ENCODE measurements around the gene MECP2. TPM values are rescaled to one million over a fixed set of nuclear protein-coding genes. Genes with fewer than 3 reads are reported as not detected.

MECP2 gene
- total and polyA plus RNA-seq, 10 of the 15 experiments (the other 5 are each of a cell fraction or from before 2014, with no cell fraction given) = 1.3 to 32.7 (median 13.7) TPM

DNA sequence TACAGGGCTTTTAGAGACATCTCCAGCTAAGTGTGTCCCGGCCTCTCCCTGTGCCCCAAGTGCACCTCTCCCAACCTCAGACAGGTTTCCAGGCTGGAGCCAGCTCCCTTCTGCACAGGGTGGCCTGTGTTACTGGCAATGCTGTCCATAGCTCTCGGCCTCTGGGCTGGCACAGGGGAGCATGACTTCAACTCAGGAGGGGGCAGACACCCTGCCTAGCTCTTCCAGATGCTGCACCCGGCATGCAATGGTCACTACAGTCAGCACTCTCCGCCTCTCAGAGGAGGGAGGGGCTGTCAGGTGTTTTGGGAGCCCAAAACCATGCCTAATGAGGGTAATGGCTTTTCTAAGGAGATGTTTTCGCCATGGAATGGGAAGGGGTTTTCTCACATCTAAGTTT, 75.4 kb downstream of the MECP2 start:
- WGBS (ENCODE audit: insufficient coverage, insufficient replicate concordance, low lambda C conversion rate, missing lambda C conversion rate) = 52% methylated on average over 5 of the region's 5 CpGs
- H3K79me2 ChIP-seq (ENCODE audit: control insufficient read depth, insufficient read depth, low read length) = peaks cover 31% of the 10 kb centered on the region
- TF ChIP-seq RAD51 (IDR thresholded peaks at IDR 0.05) (no peak), CHD2 (IDR thresholded peaks at IDR 0.05; ENCODE audit: borderline replicate concordance, low read depth, low read length) (no peak), STAT3 (IDR thresholded peaks at IDR 0.05; ENCODE audit: low read depth, low read length) (no peak), TARDBP (IDR thresholded peaks at IDR 0.05; ENCODE audit: borderline replicate concordance) (no peak), RELA (IDR thresholded peaks at IDR 0.05; ENCODE audit: borderline replicate concordance, partially characterized antibody) (no peak)
- ChIA-PET SMC1A (ENCODE audit: uncharacterized antibody, unreplicated experiment) (interaction anchor here (1.2 kb wide), 1 partner anchor 73 kb away, joined by 3 read pairs; no protein-coding TSS in a partner anchor), RAD21 (ENCODE audit: unreplicated experiment) (no interaction called here), CTCF (no interaction called here), POLR2A (interaction anchor here (0.5 kb wide), 1 partner anchor 19 kb away, joined by 3 read pairs; no protein-coding TSS in a partner anchor)
- no peak overlapping the region for H3K27ac ChIP-seq (ENCODE audit: control insufficient read depth, insufficient read depth)
- no TSS peak for BruUV-seq (replicated peaks)
- FAIRE-seq (no peak), ATAC-seq (no peak), DNase-seq (ENCODE audit: low read depth, low spot score) (no peak)
- no peak overlapping the region for H2AFZ ChIP-seq (ENCODE audit: control insufficient read depth, low read depth, low read length)
- no peak overlapping the region for H3K9ac ChIP-seq (ENCODE audit: control insufficient read depth, insufficient read depth, low read length)
- no peaks in the 10 kb centered on the region for H3K9me3 ChIP-seq (replicated peaks; ENCODE audit: control insufficient read depth, insufficient read depth, low read length)
- no peak overlapping the region for H3K4me3 ChIP-seq
- H3K36me3 ChIP-seq (ENCODE audit: control insufficient read depth in 2 of 2, insufficient read depth in 2 of 2, low read length in 1 of 2) = no peaks in the 10 kb centered on the region; a peak in 2 of 4 replicates
- H3K4me1 ChIP-seq (ENCODE audit: control insufficient read depth, insufficient read depth, low read length) = peaks cover 9% of the 10 kb centered on the region
- intact Hi-C loops (cut with micrococcal nuclease; ENCODE audit: unreplicated experiment) = no loop called here
- H3K27me3 ChIP-seq (replicated peaks in 1 of 2; ENCODE audit: control insufficient read depth in 2 of 2, insufficient read depth in 2 of 2, low read length in 1 of 2) = no peaks in the 10 kb centered on the region; a peak in 1 of 4 replicates
- H4K20me1 ChIP-seq (ENCODE audit: control insufficient read depth, insufficient read depth) = no peaks in the 10 kb centered on the region
- H3K4me2 ChIP-seq (ENCODE audit: control insufficient read depth, insufficient read depth) = no peak overlapping the region
- in situ Hi-C loops (cut with MboI) = no loop called here

DNA sequence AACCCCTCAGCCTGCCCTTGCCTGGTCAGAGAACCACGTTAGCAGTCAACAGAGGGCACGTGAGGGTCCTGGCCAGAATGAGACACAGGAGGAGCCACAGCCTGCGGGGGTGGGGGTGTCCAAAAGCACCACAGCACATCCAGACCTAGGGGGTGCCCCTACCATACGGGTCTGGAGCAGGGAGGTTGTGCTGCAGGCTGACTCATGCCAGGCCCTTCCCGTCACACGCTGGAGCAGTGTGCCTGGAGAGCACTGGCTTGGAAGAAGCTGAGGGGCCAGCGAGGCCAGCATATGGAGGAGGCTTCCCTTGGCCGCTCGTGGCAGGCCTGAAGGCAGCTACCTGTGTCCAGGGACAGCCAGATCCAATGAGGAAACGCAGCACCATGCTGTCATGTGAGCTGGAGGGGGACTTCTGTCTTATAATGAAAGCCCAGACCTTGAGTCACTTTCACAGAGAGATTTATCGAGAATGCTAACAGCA, 76.3 kb downstream of the MECP2 start:
- peak overlapping the region; percentile 83; the same call in 1 of the 2 replicates for H3K9ac ChIP-seq (ENCODE audit: control insufficient read depth, insufficient read depth, low read length)
- intact Hi-C loops (cut with micrococcal nuclease; ENCODE audit: unreplicated experiment) (no loop called here), in situ Hi-C loops (cut with MboI) (no loop called here)
- H3K27me3 ChIP-seq (replicated peaks in 1 of 2; ENCODE audit: control insufficient read depth in 2 of 2, insufficient read depth in 2 of 2, low read length in 1 of 2) = no peaks in the 10 kb centered on the region
- BruUV-seq (replicated peaks) = no TSS peak
- no peak for TF ChIP-seq TAF1 (IDR thresholded peaks at IDR 0.05; ENCODE audit: borderline replicate concordance, low read depth, low read length)
- TF ChIP-seq BHLHE40 (IDR thresholded peaks at IDR 0.05; ENCODE audit: borderline replicate concordance in 1 of 2, low read depth in 2 of 2, low read length in 1 of 2) = peak; percentile 78 to 84
- FAIRE-seq (no peak), DNase-seq (ENCODE audit: low read depth, low spot score) (no peak), ATAC-seq (peak; percentile 33)
- ChIA-PET CTCF (interaction anchor here (1.2 to 1.4 kb wide), 3 partner anchors 14 to 52 kb away, joined by 3 to 8 read pairs (median 5); no protein-coding TSS in a partner anchor), POLR2A (interaction anchor here (0.8 to 1.9 kb wide), 6 partner anchors 17 to 92 kb away, joined by 3 to 11 read pairs (median 4); partner anchors contain the start of gene HCFC1), SMC1A (ENCODE audit: uncharacterized antibody, unreplicated experiment) (interaction anchor here (0.7 to 1.7 kb wide), 4 partner anchors 18 to 94 kb away, joined by 3 to 10 read pairs (median 4); no protein-coding TSS in a partner anchor), RAD21 (ENCODE audit: unreplicated experiment) (interaction anchor here (0.6 to 2.1 kb wide), 3 partner anchors 16 to 53 kb away, joined by 3 to 14 read pairs (median 9); partner anchors contain the start of gene HCFC1)
- no peak overlapping the region for H2AFZ ChIP-seq (ENCODE audit: control insufficient read depth, low read depth, low read length)
- H3K9me3 ChIP-seq (replicated peaks; ENCODE audit: control insufficient read depth, insufficient read depth, low read length) = no peaks in the 10 kb centered on the region
- WGBS (ENCODE audit: insufficient coverage, insufficient replicate concordance, low lambda C conversion rate, missing lambda C conversion rate) = 26% methylated on average over 11 of the region's 11 CpGs
- H3K4me3 ChIP-seq = peak overlapping the region; percentile 60; the same call in 1 of the 2 replicates
- peaks cover 41% of the 10 kb centered on the region for H3K79me2 ChIP-seq (ENCODE audit: control insufficient read depth, insufficient read depth, low read length)
- H3K27ac ChIP-seq (ENCODE audit: control insufficient read depth, insufficient read depth) = peak overlapping the region; percentile 70; the same call in 1 of the 2 replicates
- H3K4me1 ChIP-seq (ENCODE audit: control insufficient read depth, insufficient read depth, low read length) = peaks cover 11% of the 10 kb centered on the region
- H3K4me2 ChIP-seq (ENCODE audit: control insufficient read depth, insufficient read depth) = peak overlapping the region; percentile 90
- no peaks in the 10 kb centered on the region for H4K20me1 ChIP-seq (ENCODE audit: control insufficient read depth, insufficient read depth)
- peaks cover 0 to under 1% of the 10 kb centered on the region in 2 experiments; a peak in 3 of 4 replicates for H3K36me3 ChIP-seq (ENCODE audit: control insufficient read depth in 2 of 2, insufficient read depth in 2 of 2, low read length in 1 of 2)

Data from GM12878 (cell line).